ENCODE data around the gene ACTL10.

Gene ACTL10

GRCh38 chr20:33658510-33658909 is 8.2 kb upstream of the ACTL10 start:
- no peak overlapping the region for H3K4me3 ChIP-seq (ENCODE audit: control insufficient read depth, low read depth, low read length)
- TF ChIP-seq CTCF (IDR thresholded peaks at IDR 0.05; ENCODE audit: control insufficient read depth, insufficient read depth, low read depth, low read length, missing control alignments), result no peak
- DNase-seq (ENCODE audit: low read depth), result no peak

GRCh38 chr20:33658929-33659328 is 7.8 kb upstream of the ACTL10 start:
- no peak for DNase-seq (ENCODE audit: low read depth)
- no peak overlapping the region for H3K4me3 ChIP-seq (ENCODE audit: control insufficient read depth, low read depth, low read length)
- no peak for TF ChIP-seq CTCF (IDR thresholded peaks at IDR 0.05; ENCODE audit: control insufficient read depth, insufficient read depth, low read depth, low read length, missing control alignments)

GRCh38 chr20:33659341-33660034 is 7.3 kb upstream of the ACTL10 start:
- TF ChIP-seq CTCF (IDR thresholded peaks at IDR 0.05; ENCODE audit: control insufficient read depth, insufficient read depth, low read depth, low read length, missing control alignments), result no peak
- no peak overlapping the region for H3K4me3 ChIP-seq (ENCODE audit: control insufficient read depth, low read depth, low read length)
- DNase-seq (ENCODE audit: low read depth), result no peak

GRCh38 chr20:33660035-33660684 is 6.6 kb upstream of the ACTL10 start:
- TF ChIP-seq CTCF (IDR thresholded peaks at IDR 0.05; ENCODE audit: control insufficient read depth, insufficient read depth, low read depth, low read length, missing control alignments), result no peak
- no peak overlapping the region for H3K4me3 ChIP-seq (ENCODE audit: control insufficient read depth, low read depth, low read length)
- no peak for DNase-seq (ENCODE audit: low read depth)

GRCh38 chr20:33660685-33661058 is 6.1 kb upstream of the ACTL10 start:
- DNase-seq (ENCODE audit: low read depth), result no peak
- no peak for TF ChIP-seq CTCF (IDR thresholded peaks at IDR 0.05; ENCODE audit: control insufficient read depth, insufficient read depth, low read depth, low read length, missing control alignments)
- H3K4me3 ChIP-seq (ENCODE audit: control insufficient read depth, low read depth, low read length), result no peak overlapping the region

- peak within 1 kb of the TSS; percentile 96 for H3K4me3 ChIP-seq (ENCODE audit: control insufficient read depth, low read depth, low read length)
- DNase-seq (ENCODE audit: low read depth), result no peak
- no peak for TF ChIP-seq CTCF (IDR thresholded peaks at IDR 0.05; ENCODE audit: control insufficient read depth, insufficient read depth, low read depth, low read length, missing control alignments)
Observed at GRCh38 chr20:33662172-33662571, 4.6 kb upstream of the ACTL10 start, which contains the start of gene C20orf144. C20orf144 (plus strand) TSS chr20:33662327; CDS start chr20:33662346, 19 bp downstream.
